A549 (cell line): ENCODE results near the gene RILPL2.

Source experiments
- BCL3 ChIP-seq: fragments of >200 bp; sonication (Bioruptor Twin); formaldehyde crosslinking; IDR thresholded peaks from 3 replicates; pipeline ENCODE4 v1.6.1; 2016
- BHLHE40 ChIP-seq: IDR thresholded peaks from 2 replicates; pipeline ENCODE4 v1.6.1; 2012; ENCODE audit warnings: low read depth, low read length, inconsistent platforms
- CTCF ChIP-seq: fragments of >200 bp; sonication (Bioruptor Twin); formaldehyde crosslinking; IDR thresholded peaks from 3 replicates; pipeline ENCODE4 v1.5.1; 2016
- MAZ ChIP-seq: fragments of 150-350 bp; IDR thresholded peaks from 2 replicates; pipeline ENCODE4 v1.6.1; 2014; ENCODE audit warnings: antibody characterized with exemption, low read depth, low read length, borderline replicate concordance
- POLR2A ChIP-seq: IDR thresholded peaks from 2 replicates; pipeline ENCODE4 v1.6.1; 2012; ENCODE audit warnings: mild to moderate bottlenecking, low read length
- RFX5 ChIP-seq: fragments of 450-650 bp; IDR thresholded peaks from 2 replicates; pipeline ENCODE4 v1.7.1; 2014; ENCODE audit warnings: antibody characterized with exemption, mild to moderate bottlenecking, moderate library complexity

GRCh38 chr12:123384994-123385376, 51.5 kb downstream of the RILPL2 start:
- TF ChIP-seq RFX5 (no peak), MAZ (no peak), CTCF (no peak), POLR2A (no peak), BCL3 (no peak), BHLHE40 (no peak)
